IPS-15b (cell line): ENCODE data around the gene NBPF11.
"Not testable (repeated sequence)": the region's sequence is repeated elsewhere in the genome, so short reads cannot be mapped to it uniquely, and the experiment has no call there.

ENCODE experiments used
- H3K27me3 ChIP-seq: one replicate; pipeline ENCODE4 v1.6.1; 2013; ENCODE audit warnings: low read length; ENCODE audit not compliant: control insufficient read depth, insufficient read depth
- H3K36me3 ChIP-seq: one replicate; pipeline ENCODE4 v1.6.1; 2013; ENCODE audit warnings: low read length; ENCODE audit not compliant: control insufficient read depth, insufficient read depth
- H3K4me1 ChIP-seq: one replicate; pipeline ENCODE4 v1.6.1; 2013; ENCODE audit warnings: mild to moderate bottlenecking, low read length; ENCODE audit not compliant: control insufficient read depth, insufficient read depth
- H3K4me3 ChIP-seq: one replicate; pipeline ENCODE4 v1.5.1; 2013; ENCODE audit warnings: low read depth, low read length
- H3K9ac ChIP-seq: one replicate; pipeline ENCODE4 v1.6.1; 2013; ENCODE audit warnings: low read depth, mild to moderate bottlenecking, low read length
- H3K9me3 ChIP-seq: one replicate; pipeline ENCODE4 v1.6.1; 2013; ENCODE audit warnings: mild to moderate bottlenecking, low read length; ENCODE audit not compliant: control insufficient read depth, insufficient read depth

NBPF11 gene

GRCh38 chr1:148151911-148152656 is at the start of gene NBPF11:
Gene NBPF11, minus strand, starts transcription at chr1:148152281. Its CDS starts 25,278 bp downstream, at chr1:148127003.
- H3K4me3 ChIP-seq: peak within 1 kb of the TSS; percentile 56
- not testable (repeated sequence) for H3K4me1 ChIP-seq, H3K27me3 ChIP-seq

DNA sequence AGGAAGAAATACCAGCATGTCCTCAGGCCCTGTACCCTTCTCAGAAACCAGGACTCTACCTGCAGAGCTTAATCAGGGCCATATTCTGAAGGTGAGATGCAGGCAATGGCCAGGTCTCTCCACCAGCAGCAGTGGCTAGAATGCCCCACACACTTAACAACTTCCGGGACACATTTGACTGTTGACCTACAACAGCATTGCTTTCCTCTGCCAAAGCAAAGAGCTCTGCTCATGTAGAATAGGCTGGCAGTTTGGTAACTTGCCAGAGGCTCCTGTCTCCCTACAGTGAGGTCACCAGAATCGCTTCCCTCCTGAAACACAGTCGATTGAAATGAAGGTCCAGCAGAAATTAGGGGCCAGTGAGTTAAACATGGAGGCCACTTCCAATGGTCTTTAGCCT is 45.3 kb upstream of the NBPF11 start:
- H3K4me1 ChIP-seq, H3K9ac ChIP-seq, H3K36me3 ChIP-seq, H3K27me3 ChIP-seq, H3K9me3 ChIP-seq, H3K4me3 ChIP-seq: not testable (repeated sequence)

More at GRCh38 chr1:148151911-148152656, at the start of gene NBPF11:
- not testable (repeated sequence) for H3K9me3 ChIP-seq, H3K36me3 ChIP-seq
- H3K9ac ChIP-seq: peak within 1 kb of the TSS; percentile 54

GRCh38 chr1:148196949-148197348 is 44.9 kb upstream of the NBPF11 start:
- H3K27me3 ChIP-seq, H3K9ac ChIP-seq, H3K9me3 ChIP-seq, H3K4me1 ChIP-seq, H3K4me3 ChIP-seq, H3K36me3 ChIP-seq: not testable (repeated sequence)

DNA sequence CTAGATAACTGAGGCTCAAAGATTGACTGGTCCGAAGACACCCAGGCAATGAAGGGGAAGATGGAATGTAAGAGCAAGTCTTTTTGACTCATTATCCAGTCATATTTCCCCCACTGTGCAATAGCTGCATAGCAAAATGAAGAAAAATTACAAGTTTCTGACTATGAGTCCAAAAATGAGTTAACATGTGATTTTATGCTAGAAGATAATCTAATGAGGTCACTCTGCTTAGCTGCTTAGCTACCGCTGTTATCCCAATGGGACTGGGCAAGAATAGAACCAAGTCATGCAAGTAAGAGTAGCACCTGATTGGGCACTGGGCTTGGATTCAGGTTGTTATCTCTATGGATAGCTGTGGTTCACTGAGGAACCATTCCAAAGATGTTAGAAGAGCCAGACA is 43.0 kb upstream of the NBPF11 start:
- not testable (repeated sequence) for H3K27me3 ChIP-seq, H3K36me3 ChIP-seq, H3K4me3 ChIP-seq, H3K9ac ChIP-seq, H3K9me3 ChIP-seq, H3K4me1 ChIP-seq

DNA sequence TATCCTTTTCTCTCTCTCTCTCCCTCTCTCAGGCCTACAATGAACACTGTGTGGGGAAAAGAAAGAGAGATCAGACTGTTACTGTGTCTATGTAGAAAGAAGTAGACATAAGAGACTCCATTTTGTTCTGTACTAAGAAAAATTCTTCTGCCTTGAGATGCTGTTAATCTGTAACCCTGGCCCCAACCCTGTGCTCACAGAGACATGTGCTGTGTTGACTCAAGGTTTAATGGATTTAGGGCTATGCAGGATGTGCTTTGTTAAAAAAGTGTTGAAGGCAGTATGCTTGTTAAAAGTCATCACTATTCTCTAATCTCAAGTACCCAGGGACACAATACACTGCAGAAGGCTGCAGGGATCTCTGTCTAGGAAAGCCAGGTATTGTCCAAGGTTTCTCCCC is 36.7 kb upstream of the NBPF11 start:
- H3K9me3 ChIP-seq, H3K9ac ChIP-seq, H3K36me3 ChIP-seq, H3K4me1 ChIP-seq, H3K4me3 ChIP-seq, H3K27me3 ChIP-seq: not testable (repeated sequence)

DNA sequence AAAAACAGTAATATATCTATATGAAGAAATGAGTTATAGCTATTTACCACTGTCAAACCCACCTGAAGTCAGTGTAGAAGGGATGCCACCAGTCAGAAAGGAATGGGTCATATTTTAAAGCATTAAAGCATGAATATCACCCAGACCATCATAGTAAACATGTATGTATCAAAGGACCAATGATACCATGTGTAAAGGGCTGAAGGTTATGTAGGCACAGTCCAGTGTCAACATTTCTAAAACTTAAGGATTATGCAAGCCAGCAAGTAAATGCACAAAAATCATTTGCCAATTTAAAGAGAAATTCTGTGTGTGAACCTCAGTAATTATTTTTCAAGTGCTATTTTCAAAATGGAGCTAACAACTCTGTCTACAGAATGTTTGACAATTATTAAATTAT is 26.6 kb upstream of the NBPF11 start:
- not testable (repeated sequence) for H3K9ac ChIP-seq, H3K4me1 ChIP-seq, H3K36me3 ChIP-seq, H3K4me3 ChIP-seq, H3K27me3 ChIP-seq, H3K9me3 ChIP-seq

- H3K27me3 ChIP-seq, H3K9me3 ChIP-seq, H3K4me1 ChIP-seq, H3K36me3 ChIP-seq, H3K4me3 ChIP-seq, H3K9ac ChIP-seq: not testable (repeated sequence)
These were observed 23.3 kb upstream of the NBPF11 start for GRCh38 chr1:148175414-148175813.

DNA sequence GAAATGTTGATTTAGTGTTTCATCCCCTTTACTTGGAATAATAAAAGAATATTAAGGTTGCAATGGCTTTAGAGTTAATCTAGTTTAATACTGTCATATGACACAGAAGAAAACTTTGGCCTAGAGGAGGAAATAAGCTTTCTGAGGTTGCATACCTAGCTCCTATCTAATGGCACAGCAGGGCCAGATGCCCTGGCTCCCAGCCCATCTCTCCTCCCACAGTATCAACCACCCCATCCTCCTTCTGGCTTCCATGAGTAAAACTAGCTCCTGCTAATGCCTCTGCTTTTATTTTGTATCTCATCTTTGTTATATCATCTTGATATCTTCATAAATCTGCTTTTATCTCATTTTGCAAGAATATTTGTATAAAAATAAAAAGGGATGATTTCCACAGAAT is 19.9 kb upstream of the NBPF11 start:
- not testable (repeated sequence) for H3K27me3 ChIP-seq, H3K4me1 ChIP-seq, H3K4me3 ChIP-seq, H3K9me3 ChIP-seq, H3K36me3 ChIP-seq, H3K9ac ChIP-seq

DNA sequence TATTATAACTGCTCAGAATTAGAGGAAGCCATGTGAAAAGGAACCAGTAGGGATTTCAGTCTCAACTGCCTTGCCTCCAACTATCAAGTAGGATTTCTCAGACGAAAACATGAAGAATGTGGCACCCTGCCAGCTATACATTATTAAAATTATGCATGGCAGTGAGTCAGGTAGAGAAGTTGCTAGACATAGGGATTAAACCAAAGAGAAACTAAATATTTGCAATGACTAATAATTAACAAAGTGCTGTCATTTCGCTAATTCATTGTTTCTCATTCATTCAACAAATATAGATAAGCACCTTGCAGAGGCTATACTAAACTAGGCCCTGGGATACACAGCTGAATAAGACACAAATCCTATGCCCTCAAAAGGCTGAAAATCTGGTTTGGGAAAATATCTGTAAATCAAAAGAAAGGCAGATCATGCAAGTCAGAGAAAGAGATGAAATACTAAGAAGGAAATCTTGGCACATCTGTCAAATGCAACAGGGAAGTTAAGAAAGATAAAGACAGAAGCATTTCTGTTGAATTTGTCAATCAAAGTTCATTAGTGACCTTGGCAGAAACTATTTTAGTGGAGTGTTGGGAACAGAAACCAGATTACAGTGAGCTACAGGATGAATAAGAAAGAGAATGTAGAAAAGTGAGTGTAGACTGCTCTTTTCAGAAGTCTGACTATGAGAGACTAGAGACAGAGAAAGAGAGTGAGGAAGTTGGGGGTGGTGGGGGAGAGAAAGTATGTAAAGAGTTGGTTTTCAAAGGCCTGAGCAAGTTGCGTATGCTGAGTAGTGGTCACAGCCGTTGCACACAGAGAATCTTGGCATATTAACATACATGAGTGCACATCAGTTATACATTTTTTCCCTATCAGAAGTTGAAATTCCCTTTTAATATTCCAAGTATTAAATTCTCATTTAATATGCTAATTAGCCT is 14.7 kb upstream of the NBPF11 start:
- Histone ChIP-seq H3K4me1 (no peaks in the 10 kb centered on the region), H3K27me3 (no peaks in the 10 kb centered on the region), H3K9ac (no peak overlapping the region), H3K4me3 (no peak overlapping the region), H3K36me3 (no peaks in the 10 kb centered on the region), H3K9me3 (no peaks in the 10 kb centered on the region)

- Histone ChIP-seq H3K4me1 (no peaks in the 10 kb centered on the region), H3K36me3 (no peaks in the 10 kb centered on the region), H3K9ac (no peak overlapping the region), H3K9me3 (no peaks in the 10 kb centered on the region), H3K4me3 (no peak overlapping the region), H3K27me3 (no peaks in the 10 kb centered on the region)
These were observed 10.3 kb upstream of the NBPF11 start for GRCh38 chr1:148162363-148162762.

DNA sequence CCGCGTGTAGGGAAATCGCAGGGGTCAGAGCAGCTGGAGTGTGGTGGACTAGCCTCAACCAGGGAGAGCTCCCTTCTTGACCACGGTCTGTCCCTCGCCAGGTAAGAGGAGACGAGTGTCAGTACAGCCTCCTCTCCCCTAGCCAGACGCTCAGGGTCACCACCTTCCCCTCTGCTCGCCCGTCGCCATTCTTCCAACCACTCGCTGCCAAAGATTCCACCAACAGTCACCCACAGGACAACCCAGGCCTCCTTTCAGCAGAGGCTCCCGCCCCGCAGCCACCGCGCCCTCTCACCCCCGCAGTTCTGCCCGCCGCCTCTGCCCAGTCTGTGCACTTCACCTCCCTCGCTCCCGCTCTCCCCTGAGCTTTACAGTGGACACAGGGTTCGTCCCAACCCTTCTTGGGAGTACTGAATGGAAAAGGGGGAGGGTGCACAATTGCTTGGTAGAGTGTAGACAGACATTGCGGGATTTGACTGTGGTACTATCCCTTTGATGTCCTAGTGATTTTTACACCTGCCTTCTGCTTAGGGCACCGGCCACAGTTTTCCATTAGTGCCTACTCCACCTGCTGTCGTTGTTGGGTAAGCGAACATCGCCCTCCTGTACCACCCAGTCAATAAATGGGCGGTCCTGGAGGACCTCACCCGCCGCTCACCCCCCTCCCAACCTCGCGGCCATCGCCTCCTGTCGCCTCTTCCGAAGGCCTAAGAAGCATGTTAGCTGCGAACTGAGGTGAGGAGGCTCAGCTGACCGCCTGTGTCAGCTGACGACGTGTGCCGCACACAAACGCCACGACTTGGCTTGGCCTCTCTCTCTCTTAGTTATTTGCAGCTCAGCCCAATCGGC is 9.2 kb upstream of the NBPF11 start:
- no peak overlapping the region for H3K9ac ChIP-seq
- H3K27me3 ChIP-seq: no peaks in the 10 kb centered on the region
- H3K9me3 ChIP-seq: no peaks in the 10 kb centered on the region
- no peaks in the 10 kb centered on the region for H3K4me1 ChIP-seq
- no peaks in the 10 kb centered on the region for H3K36me3 ChIP-seq
- no peak overlapping the region for H3K4me3 ChIP-seq
